DOHH2 (cell line): Measurements from ENCODE around the gene TTC17.

Experiments
- CTCF ChIP-seq: fragments of 200-600 bp; sonication (generic); IDR thresholded peaks from one replicate; pipeline ENCODE4 v1.5.1; 2014; ENCODE audit warnings: antibody characterized with exemption, mild to moderate bottlenecking, low read depth, low read length; ENCODE audit not compliant: poor library complexity, severe bottlenecking
- EZH2phosphoT487 ChIP-seq: fragments of 200-600 bp; sonication (generic); IDR thresholded peaks from 2 replicates; pipeline ENCODE4 v1.6.1; 2017; ENCODE audit warnings: borderline replicate concordance, mild to moderate bottlenecking, antibody characterized with exemption, low read length, moderate library complexity, mixed read lengths

GRCh38 chr11:43377389-43377788, 18.7 kb downstream of the TTC17 start:
- TF ChIP-seq CTCF (no peak), EZH2phosphoT487 (no peak)
